Activated B cell treated with CpG ODN at 0.5 μM for 24 hours (primary cell): ENCODE results near the gene BCAS3. TPM values are rescaled to one million over a fixed set of nuclear protein-coding genes. Genes with fewer than 3 reads are reported as not detected.

Experiments used
- ATAC-seq: fragments of 200-7000 bp; cut with Tn5 transposase; one replicate; pipeline ENCODE4 v1.10.0; 2021; ENCODE audit warnings: low read depth, mild to moderate bottlenecking, moderate library complexity
- CTCF ChIA-PET: fragments of 350-600 bp; sonication (Branson Sonifier 250); formaldehyde crosslinking; loops from one replicate; lab custom pipeline; 2021; ENCODE audit warnings: antibody characterized with exemption; lab: Charles Lee
- POLR2A ChIA-PET: fragments of 350-600 bp; sonication (Branson Sonifier 250); formaldehyde crosslinking; loops from one replicate; lab custom pipeline; 2021; ENCODE audit warnings: antibody characterized with exemption; lab: Charles Lee
- DNase-seq: peaks from one replicate; pipeline ENCODE4 v3.0.0; 2022
- H3K27ac Mint-ChIP-seq: one replicate; pipeline ENCODE4 v1.8.0; 2020; ENCODE audit warnings: mixed read lengths
- H3K27me3 Mint-ChIP-seq: one replicate; pipeline ENCODE4 v1.8.0; 2021; ENCODE audit warnings: mixed read lengths
- H3K36me3 Mint-ChIP-seq: one replicate; pipeline ENCODE4 v1.8.0; 2021; ENCODE audit warnings: low read depth, mixed read lengths
- H3K4me1 Mint-ChIP-seq: one replicate; pipeline ENCODE4 v1.8.0; 2021; ENCODE audit warnings: mixed read lengths
- H3K4me3 Mint-ChIP-seq: one replicate; pipeline ENCODE4 v1.8.0; 2020; ENCODE audit warnings: mild to moderate bottlenecking, mixed read lengths
- H3K9me3 Mint-ChIP-seq: one replicate; pipeline ENCODE4 v1.8.0; 2020; ENCODE audit warnings: mixed read lengths
- intact Hi-C: fragments of 100-400 bp; cut with micrococcal nuclease; formaldehyde crosslinking; loops from one replicate; pipeline ENCODE4 v1.15.1; 2024
- total RNA-seq: library from RNA; stranded (reverse); gene quantifications from 2 replicates; pipeline ENCODE4 v1.2.3, GENCODE V29; 2022
- TF ChIP-seq, protein P1 (sequence below): fragments of 200-600 bp; IDR thresholded peaks from one replicate; pipeline ENCODE4 v1.8.0; 2022; ENCODE audit warnings: antibody characterized with exemption, mild to moderate bottlenecking

BCAS3 gene
- total RNA-seq, 1 donor from 2014 or later = 37.5 TPM

GRCh38 chr17:61178284-61178683, 500.6 kb downstream of the BCAS3 start:
- Mint-ChIP-seq H3K9me3 (peaks cover 3% of the 10 kb centered on the region), H3K27me3 (no peaks in the 10 kb centered on the region), H3K4me3 (no peak overlapping the region), H3K27ac (no peak overlapping the region), H3K36me3 (peaks cover 3% of the 10 kb centered on the region), H3K4me1 (no peaks in the 10 kb centered on the region)
- ChIA-PET POLR2A (no interaction called here), CTCF (no interaction called here)
- no peak for DNase-seq
- TF ChIP-seq, protein P1, sequence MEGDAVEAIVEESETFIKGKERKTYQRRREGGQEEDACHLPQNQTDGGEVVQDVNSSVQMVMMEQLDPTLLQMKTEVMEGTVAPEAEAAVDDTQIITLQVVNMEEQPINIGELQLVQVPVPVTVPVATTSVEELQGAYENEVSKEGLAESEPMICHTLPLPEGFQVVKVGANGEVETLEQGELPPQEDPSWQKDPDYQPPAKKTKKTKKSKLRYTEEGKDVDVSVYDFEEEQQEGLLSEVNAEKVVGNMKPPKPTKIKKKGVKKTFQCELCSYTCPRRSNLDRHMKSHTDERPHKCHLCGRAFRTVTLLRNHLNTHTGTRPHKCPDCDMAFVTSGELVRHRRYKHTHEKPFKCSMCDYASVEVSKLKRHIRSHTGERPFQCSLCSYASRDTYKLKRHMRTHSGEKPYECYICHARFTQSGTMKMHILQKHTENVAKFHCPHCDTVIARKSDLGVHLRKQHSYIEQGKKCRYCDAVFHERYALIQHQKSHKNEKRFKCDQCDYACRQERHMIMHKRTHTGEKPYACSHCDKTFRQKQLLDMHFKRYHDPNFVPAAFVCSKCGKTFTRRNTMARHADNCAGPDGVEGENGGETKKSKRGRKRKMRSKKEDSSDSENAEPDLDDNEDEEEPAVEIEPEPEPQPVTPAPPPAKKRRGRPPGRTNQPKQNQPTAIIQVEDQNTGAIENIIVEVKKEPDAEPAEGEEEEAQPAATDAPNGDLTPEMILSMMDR = no peak
- ATAC-seq = no peak
- intact Hi-C loops = no loop called here

DNA sequence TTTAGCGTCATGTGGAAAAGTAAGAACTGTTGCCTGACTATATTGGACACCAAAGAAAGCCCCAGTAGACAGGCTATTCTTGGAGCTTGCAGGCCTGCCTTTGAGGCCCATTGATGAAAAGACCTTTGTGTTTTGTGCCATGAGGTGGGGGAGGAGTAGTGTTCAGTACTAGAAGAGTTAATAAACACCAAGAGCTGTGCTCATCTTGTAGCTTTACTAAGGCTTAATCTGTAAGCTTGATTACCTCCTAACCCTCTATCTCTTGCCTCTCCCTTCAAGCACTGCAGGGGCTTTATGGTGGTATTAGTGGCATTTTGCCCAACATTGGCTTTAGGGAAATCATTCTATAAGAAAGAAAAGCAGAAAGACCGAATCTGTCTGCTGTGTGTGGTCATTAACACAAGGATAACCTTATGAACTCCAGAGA, 501.7 kb downstream of the BCAS3 start:
- CTCF ChIA-PET = no interaction called here
- ATAC-seq = no peak
- DNase-seq = no peak
- no peak overlapping the region for H3K4me3 Mint-ChIP-seq
- TF ChIP-seq, protein P1 = no peak
- H3K27ac Mint-ChIP-seq = no peak overlapping the region
- POLR2A ChIA-PET = no interaction called here
- H3K36me3 Mint-ChIP-seq = no peaks in the 10 kb centered on the region
- no peaks in the 10 kb centered on the region for H3K9me3 Mint-ChIP-seq
- H3K4me1 Mint-ChIP-seq = peaks cover 8% of the 10 kb centered on the region
- intact Hi-C loops = no loop called here
- no peaks in the 10 kb centered on the region for H3K27me3 Mint-ChIP-seq

GRCh38 chr17:61183793-61184192, 506.1 kb downstream of the BCAS3 start:
- intact Hi-C loops = no loop called here

GRCh38 chr17:61185385-61185784, 507.7 kb downstream of the BCAS3 start:
- Mint-ChIP-seq H3K9me3 (no peaks in the 10 kb centered on the region), H3K4me3 (no peak overlapping the region), H3K27me3 (no peaks in the 10 kb centered on the region), H3K27ac (no peak overlapping the region), H3K4me1 (peaks cover 14% of the 10 kb centered on the region), H3K36me3 (no peaks in the 10 kb centered on the region)
- TF ChIP-seq, protein P1 = no peak
- ATAC-seq (no peak), DNase-seq (no peak)
- intact Hi-C loops = no loop called here
- ChIA-PET POLR2A (no interaction called here), CTCF (no interaction called here)

More at GRCh38 chr17:61183793-61184192, 506.1 kb downstream of the BCAS3 start:
- no peaks in the 10 kb centered on the region for H3K27me3 Mint-ChIP-seq
- H3K4me3 Mint-ChIP-seq = no peak overlapping the region
- POLR2A ChIA-PET = no interaction called here
- no peaks in the 10 kb centered on the region for H3K9me3 Mint-ChIP-seq
- DNase-seq (no peak), ATAC-seq (no peak)
- no peaks in the 10 kb centered on the region for H3K36me3 Mint-ChIP-seq
- TF ChIP-seq, protein P1 = no peak
- CTCF ChIA-PET = no interaction called here
- no peak overlapping the region for H3K27ac Mint-ChIP-seq
- H3K4me1 Mint-ChIP-seq = peaks cover 14% of the 10 kb centered on the region

- no peak overlapping the region for H3K4me3 Mint-ChIP-seq
Measured at GRCh38 chr17:61187038-61187437, 509.4 kb downstream of the BCAS3 start.

More at GRCh38 chr17:61187038-61187437, 509.4 kb downstream of the BCAS3 start:
- intact Hi-C loops = no loop called here
- no peaks in the 10 kb centered on the region for H3K9me3 Mint-ChIP-seq
- ChIA-PET CTCF (no interaction called here), POLR2A (no interaction called here)
- H3K27me3 Mint-ChIP-seq = no peaks in the 10 kb centered on the region
- no peak for DNase-seq
- TF ChIP-seq, protein P1 = no peak
- H3K4me1 Mint-ChIP-seq = peaks cover 14% of the 10 kb centered on the region
- H3K36me3 Mint-ChIP-seq = no peaks in the 10 kb centered on the region
- H3K27ac Mint-ChIP-seq = no peak overlapping the region
- no peak for ATAC-seq
